Measurements from ENCODE around the gene B4GALNT3.

The B4GALNT3 gene

DNA sequence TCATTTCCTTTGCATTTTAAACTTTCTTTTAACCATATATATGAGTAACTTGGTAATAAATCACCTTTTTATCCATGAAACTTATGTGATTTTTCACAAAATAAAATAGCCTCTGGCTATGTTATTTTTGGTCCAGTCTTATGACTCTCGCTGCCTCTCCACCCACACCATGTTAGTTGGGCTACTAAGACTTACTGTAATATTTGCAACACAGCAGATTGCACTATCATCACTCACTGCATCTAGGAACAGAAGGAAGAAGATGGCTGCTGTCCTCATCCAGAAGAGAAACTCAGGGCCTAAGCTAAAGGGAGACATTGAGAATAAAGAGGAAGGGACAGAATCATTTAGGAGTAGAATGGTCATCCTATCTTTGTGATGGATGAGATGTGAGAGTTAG, 12.6 kb upstream of the B4GALNT3 start:
- Histone ChIP-seq H3K36me3 (ENCODE audit: control insufficient read depth in 4 of 4, insufficient read depth in 4 of 4, low read length in 3 of 4) (peaks cover 0 to 4% (median 0%) of the 10 kb centered on the region in 4 experiments), H3K4me3 (ENCODE audit: control insufficient read depth in 1 of 7, extremely low read depth in 1 of 7, insufficient read depth in 4 of 7, low read depth in 2 of 7, low read length in 6 of 7) (no peak overlapping the region), H3K4me1 (ENCODE audit: control extremely low read depth in 1 of 4, control insufficient read depth in 4 of 4, insufficient read depth in 4 of 4, low read length in 3 of 4) (no peaks in the 10 kb centered on the region), H3K27ac (ENCODE audit: insufficient read depth in 1 of 2, low read depth in 1 of 2, low read length in 2 of 2, poor library complexity in 1 of 2, severe bottlenecking in 2 of 2) (no peak overlapping the region), H3K27me3 (replicated peaks in 2 of 5; ENCODE audit: control insufficient read depth in 4 of 5, insufficient read depth in 5 of 5, low read length in 4 of 5) (peaks cover 0 to 12% (median 2%) of the 10 kb centered on the region in 5 experiments), H3K9me3 (ENCODE audit: control extremely low read depth in 1 of 5, control insufficient read depth in 4 of 5, insufficient read depth in 2 of 5, low read depth in 1 of 5, low read length in 4 of 5) (no peaks in the 10 kb centered on the region)
- POLR2A ChIA-PET, result no interaction called here
- DNase-seq, result no peak
- whole genome bisulfite sequencing (ENCODE audit: insufficient coverage), result 100% methylated on average over 1 of the region's 1 CpG
- CTCF ChIA-PET, result interaction anchor here (0.5 to 12.2 kb wide), 3 partner anchors 92 to 1251 kb away, joined by 3 to 132 read pairs (median 31); no protein-coding TSS in a partner anchor

DNA sequence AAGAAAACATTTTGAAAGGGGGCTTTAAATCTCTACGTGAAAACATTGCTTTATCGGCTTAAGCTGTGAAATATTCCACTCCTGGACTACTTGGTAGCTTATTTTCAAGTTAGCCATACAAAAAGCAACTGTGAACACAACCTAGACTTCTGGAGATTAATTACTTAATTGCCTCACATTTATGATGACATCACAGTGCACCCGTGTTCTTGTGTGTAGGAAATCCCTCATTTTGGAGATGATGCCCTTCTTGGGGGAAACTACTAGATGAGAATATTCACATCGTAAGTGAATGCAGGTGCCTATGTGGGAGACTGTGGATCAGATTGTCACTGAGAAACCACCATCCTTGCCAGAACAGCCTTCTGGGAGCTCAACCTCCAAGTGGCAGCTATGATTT, 10.5 kb upstream of the B4GALNT3 start:
- Histone ChIP-seq H3K36me3 (ENCODE audit: control insufficient read depth in 4 of 4, insufficient read depth in 4 of 4, low read length in 3 of 4) (no peaks in the 10 kb centered on the region), H3K4me3 (ENCODE audit: control insufficient read depth in 1 of 7, extremely low read depth in 1 of 7, insufficient read depth in 4 of 7, low read depth in 2 of 7, low read length in 6 of 7) (no peak overlapping the region), H3K27me3 (replicated peaks in 2 of 5; ENCODE audit: control insufficient read depth in 4 of 5, insufficient read depth in 5 of 5, low read length in 4 of 5) (peaks cover 0 to 24% (median 2%) of the 10 kb centered on the region in 5 experiments), H3K4me1 (ENCODE audit: control extremely low read depth in 1 of 4, control insufficient read depth in 4 of 4, insufficient read depth in 4 of 4, low read length in 3 of 4) (no peaks in the 10 kb centered on the region), H3K27ac (ENCODE audit: insufficient read depth in 1 of 2, low read depth in 1 of 2, low read length in 2 of 2, poor library complexity in 1 of 2, severe bottlenecking in 2 of 2) (no peak overlapping the region), H3K9me3 (ENCODE audit: control extremely low read depth in 1 of 5, control insufficient read depth in 4 of 5, insufficient read depth in 2 of 5, low read depth in 1 of 5, low read length in 4 of 5) (peaks cover 0 to 4% (median 0%) of the 10 kb centered on the region in 5 experiments)
- CTCF ChIA-PET, result interaction anchor here (1.1 to 12.2 kb wide), 6 partner anchors 9 to 103 kb away, joined by 3 to 132 read pairs (median 4); no protein-coding TSS in a partner anchor
- WGBS (ENCODE audit: insufficient coverage), result 95% methylated on average over 2 of the region's 4 CpGs
- POLR2A ChIA-PET, result interaction anchor here (0.8 kb wide), 1 partner anchor 1572 kb away, joined by 4 read pairs; no protein-coding TSS in a partner anchor
- no peak for DNase-seq

DNA sequence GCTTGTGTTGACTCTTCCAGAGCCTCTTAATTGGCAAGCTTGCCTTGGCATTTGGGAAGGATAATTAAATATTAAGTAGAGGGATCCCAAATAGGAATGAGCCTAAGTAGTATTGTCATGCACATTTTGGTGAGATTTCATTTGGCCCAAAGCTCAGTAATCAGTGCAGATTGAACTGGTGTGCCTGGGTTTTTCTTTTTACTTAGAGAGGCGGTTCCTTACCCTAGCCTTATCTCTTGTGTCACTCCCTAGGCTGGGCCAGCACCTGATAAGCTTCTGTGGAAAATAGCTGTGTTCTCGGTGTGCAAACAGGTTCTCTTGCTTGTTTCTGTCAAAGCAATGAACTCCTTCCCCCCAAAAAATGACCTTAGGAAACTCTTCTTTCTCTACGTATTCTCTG, 9.3 kb upstream of the B4GALNT3 start:
- WGBS (ENCODE audit: insufficient coverage), result 60% methylated on average over 1 of the region's 3 CpGs
- POLR2A ChIA-PET, result interaction anchor here (0.6 kb wide), 1 partner anchor 335 kb away, joined by 3 read pairs; no protein-coding TSS in a partner anchor
- Histone ChIP-seq H3K36me3 (ENCODE audit: control insufficient read depth in 4 of 4, insufficient read depth in 4 of 4, low read length in 3 of 4) (no peaks in the 10 kb centered on the region), H3K4me1 (ENCODE audit: control extremely low read depth in 1 of 4, control insufficient read depth in 4 of 4, insufficient read depth in 4 of 4, low read length in 3 of 4) (no peaks in the 10 kb centered on the region), H3K27me3 (replicated peaks in 2 of 5; ENCODE audit: control insufficient read depth in 4 of 5, insufficient read depth in 5 of 5, low read length in 4 of 5) (peaks cover 0 to 24% (median 2%) of the 10 kb centered on the region in 5 experiments), H3K4me3 (ENCODE audit: control insufficient read depth in 1 of 7, extremely low read depth in 1 of 7, insufficient read depth in 4 of 7, low read depth in 2 of 7, low read length in 6 of 7) (no peak overlapping the region), H3K9me3 (ENCODE audit: control extremely low read depth in 1 of 5, control insufficient read depth in 4 of 5, insufficient read depth in 2 of 5, low read depth in 1 of 5, low read length in 4 of 5) (peaks cover 0 to 4% (median 0%) of the 10 kb centered on the region in 5 experiments), H3K27ac (ENCODE audit: insufficient read depth in 1 of 2, low read depth in 1 of 2, low read length in 2 of 2, poor library complexity in 1 of 2, severe bottlenecking in 2 of 2) (no peak overlapping the region)
- DNase-seq, result no peak
- CTCF ChIA-PET, result interaction anchor here (0.5 to 12.2 kb wide), 6 partner anchors 11 to 97 kb away, joined by 3 to 132 read pairs (median 5); no protein-coding TSS in a partner anchor

DNA sequence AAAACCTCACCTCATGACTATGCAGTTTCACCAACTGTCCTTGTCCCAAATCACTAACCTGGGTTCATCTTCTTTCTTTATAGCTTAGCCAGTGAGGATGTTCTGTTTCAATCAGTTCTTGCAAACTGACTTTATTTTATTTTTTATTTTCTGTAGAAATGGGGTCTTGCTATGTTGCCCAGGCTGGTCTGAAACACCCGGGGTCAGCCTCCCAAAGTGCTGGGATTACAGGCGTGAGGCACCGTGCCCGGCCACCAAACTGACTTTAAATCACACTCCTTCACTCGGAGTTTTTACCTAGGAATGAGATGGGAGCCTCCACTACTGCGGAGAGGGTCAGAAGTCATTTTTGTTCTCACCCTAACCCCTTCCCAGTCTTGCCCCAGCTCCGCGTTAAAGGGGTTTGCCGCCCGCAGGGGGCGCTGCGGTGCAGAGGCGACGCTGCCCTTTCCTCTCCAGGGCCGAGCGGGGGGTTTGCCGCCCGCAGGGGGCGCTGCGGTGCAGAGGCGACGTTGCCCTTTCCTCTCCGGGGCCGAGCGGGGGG, 7.0 kb upstream of the B4GALNT3 start:
- no peak overlapping the region for H3K4me3 ChIP-seq (ENCODE audit: control insufficient read depth in 1 of 7, extremely low read depth in 1 of 7, insufficient read depth in 4 of 7, low read depth in 2 of 7, low read length in 6 of 7)
- peaks cover 0 to 4% (median 0%) of the 10 kb centered on the region in 5 experiments for H3K9me3 ChIP-seq (ENCODE audit: control extremely low read depth in 1 of 5, control insufficient read depth in 4 of 5, insufficient read depth in 2 of 5, low read depth in 1 of 5, low read length in 4 of 5)
- H3K27ac ChIP-seq (ENCODE audit: insufficient read depth in 1 of 2, low read depth in 1 of 2, low read length in 2 of 2, poor library complexity in 1 of 2, severe bottlenecking in 2 of 2), result no peak overlapping the region
- DNase-seq, result no peak
- ChIA-PET CTCF (interaction anchor here (0.6 to 12.2 kb wide), 10 partner anchors 10 to 106 kb away, joined by 3 to 132 read pairs (median 6); no protein-coding TSS in a partner anchor), POLR2A (no interaction called here)
- WGBS (ENCODE audit: insufficient coverage), result 93% methylated on average over 6 of the region's 25 CpGs
- peaks cover 0 to 45% (median 14%) of the 10 kb centered on the region in 5 experiments for H3K27me3 ChIP-seq (replicated peaks in 2 of 5; ENCODE audit: control insufficient read depth in 4 of 5, insufficient read depth in 5 of 5, low read length in 4 of 5)
- H3K36me3 ChIP-seq (ENCODE audit: control insufficient read depth in 4 of 4, insufficient read depth in 4 of 4, low read length in 3 of 4), result no peaks in the 10 kb centered on the region
- no peaks in the 10 kb centered on the region for H3K4me1 ChIP-seq (ENCODE audit: control extremely low read depth in 1 of 4, control insufficient read depth in 4 of 4, insufficient read depth in 4 of 4, low read length in 3 of 4)

DNA sequence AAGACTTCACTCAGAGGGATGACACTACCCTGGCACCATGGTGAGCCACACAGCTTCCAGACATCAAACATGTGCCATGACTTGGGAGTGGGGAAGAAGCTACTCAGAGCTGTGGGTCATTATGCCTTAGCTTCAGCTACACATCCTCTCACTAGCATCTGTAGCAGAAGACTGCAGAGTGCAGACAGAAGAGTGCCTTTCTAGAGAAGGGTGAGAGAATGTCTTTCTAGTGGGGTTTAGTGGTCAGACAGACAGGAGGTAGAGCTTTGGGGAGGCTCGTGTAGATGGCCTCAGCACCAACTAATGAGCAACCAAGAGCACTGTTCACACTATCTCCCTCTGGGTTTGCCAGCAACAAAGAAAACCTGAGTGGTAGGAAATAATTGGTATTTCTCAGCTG, 4.9 kb upstream of the B4GALNT3 start:
- no peak for DNase-seq
- Histone ChIP-seq H3K27me3 (replicated peaks in 2 of 5; ENCODE audit: control insufficient read depth in 4 of 5, insufficient read depth in 5 of 5, low read length in 4 of 5) (peaks cover 0 to 64% (median 31%) of the 10 kb centered on the region in 5 experiments), H3K27ac (ENCODE audit: insufficient read depth in 1 of 2, low read depth in 1 of 2, low read length in 2 of 2, poor library complexity in 1 of 2, severe bottlenecking in 2 of 2) (no peak overlapping the region), H3K4me1 (ENCODE audit: control extremely low read depth in 1 of 4, control insufficient read depth in 4 of 4, insufficient read depth in 4 of 4, low read length in 3 of 4) (peaks cover 0 to 7% (median 6%) of the 10 kb centered on the region in 4 experiments), H3K9me3 (ENCODE audit: control extremely low read depth in 1 of 5, control insufficient read depth in 4 of 5, insufficient read depth in 2 of 5, low read depth in 1 of 5, low read length in 4 of 5) (peaks cover 0 to 4% (median 0%) of the 10 kb centered on the region in 5 experiments), H3K36me3 (ENCODE audit: control insufficient read depth in 4 of 4, insufficient read depth in 4 of 4, low read length in 3 of 4) (no peaks in the 10 kb centered on the region), H3K4me3 (ENCODE audit: control insufficient read depth in 1 of 7, extremely low read depth in 1 of 7, insufficient read depth in 4 of 7, low read depth in 2 of 7, low read length in 6 of 7) (no peak overlapping the region)
- ChIA-PET POLR2A (interaction anchor here (0.8 kb wide), 1 partner anchor 56 kb away, joined by 3 read pairs; no protein-coding TSS in a partner anchor), CTCF (interaction anchor here (0.9 to 12.2 kb wide), 10 partner anchors 8 to 104 kb away, joined by 3 to 132 read pairs (median 6); no protein-coding TSS in a partner anchor)
- no CpG with 5 or more reads among the region's 1 CpG for WGBS (ENCODE audit: insufficient coverage)

DNA sequence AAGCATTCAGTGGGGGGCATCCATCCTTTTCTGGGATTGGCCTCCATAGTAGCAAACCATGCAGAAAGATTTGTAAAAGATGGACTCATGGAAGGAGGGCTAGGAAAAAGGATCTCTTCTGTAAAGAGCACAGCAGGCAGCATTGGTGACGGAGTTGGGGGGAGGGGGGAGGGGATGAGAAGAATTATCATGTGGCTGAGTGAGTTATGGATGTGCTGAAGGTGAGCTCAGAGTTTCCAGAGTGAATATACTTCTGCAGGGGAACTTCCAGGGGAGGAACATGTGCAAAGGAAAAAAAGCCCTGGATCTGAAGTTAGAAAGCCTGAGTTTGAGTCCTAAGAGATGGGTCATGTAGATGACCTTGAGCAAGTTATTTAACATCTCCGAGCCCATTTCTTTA, 3.9 kb upstream of the B4GALNT3 start:
- WGBS (ENCODE audit: insufficient coverage), result 90% methylated on average over 2 of the region's 2 CpGs
- Histone ChIP-seq H3K27me3 (replicated peaks in 2 of 5; ENCODE audit: control insufficient read depth in 4 of 5, insufficient read depth in 5 of 5, low read length in 4 of 5) (peaks cover 0 to 67% (median 31%) of the 10 kb centered on the region in 5 experiments), H3K4me3 (ENCODE audit: control insufficient read depth in 1 of 7, extremely low read depth in 1 of 7, insufficient read depth in 4 of 7, low read depth in 2 of 7, low read length in 6 of 7) (no peak overlapping the region), H3K4me1 (ENCODE audit: control extremely low read depth in 1 of 4, control insufficient read depth in 4 of 4, insufficient read depth in 4 of 4, low read length in 3 of 4) (peaks cover 0 to 13% (median 12%) of the 10 kb centered on the region in 4 experiments), H3K27ac (ENCODE audit: insufficient read depth in 1 of 2, low read depth in 1 of 2, low read length in 2 of 2, poor library complexity in 1 of 2, severe bottlenecking in 2 of 2) (no peak overlapping the region), H3K9me3 (ENCODE audit: control extremely low read depth in 1 of 5, control insufficient read depth in 4 of 5, insufficient read depth in 2 of 5, low read depth in 1 of 5, low read length in 4 of 5) (peaks cover 0 to 4% (median 0%) of the 10 kb centered on the region in 5 experiments), H3K36me3 (ENCODE audit: control insufficient read depth in 4 of 4, insufficient read depth in 4 of 4, low read length in 3 of 4) (no peaks in the 10 kb centered on the region)
- ChIA-PET CTCF (interaction anchor here (0.9 to 12.2 kb wide), 9 partner anchors 13 to 103 kb away, joined by 3 to 132 read pairs (median 4); no protein-coding TSS in a partner anchor), POLR2A (no interaction called here)
- no peak for DNase-seq

DNA sequence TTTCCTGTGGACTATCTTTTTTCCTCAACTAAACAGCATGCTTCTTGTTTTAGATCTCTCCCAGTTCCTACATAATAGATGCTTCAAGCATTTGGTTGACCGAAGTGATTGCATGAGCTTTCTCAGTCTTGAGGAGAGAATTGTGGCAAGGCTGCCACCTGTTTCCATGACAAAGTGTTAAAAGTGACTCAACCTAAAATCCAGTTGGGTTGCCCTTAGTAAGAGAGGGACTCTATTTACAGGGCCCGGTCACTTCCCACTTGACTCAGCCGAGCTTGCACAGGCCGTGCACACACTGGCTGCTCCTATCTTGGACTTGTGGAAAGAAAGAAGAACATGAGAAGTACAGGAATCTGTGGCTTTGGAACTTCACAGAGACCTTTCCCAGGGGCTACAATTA, 2.1 kb upstream of the B4GALNT3 start:
- no peak for DNase-seq
- Histone ChIP-seq H3K36me3 (ENCODE audit: control insufficient read depth in 4 of 4, insufficient read depth in 4 of 4, low read length in 3 of 4) (no peaks in the 10 kb centered on the region), H3K27me3 (replicated peaks in 2 of 5; ENCODE audit: control insufficient read depth in 4 of 5, insufficient read depth in 5 of 5, low read length in 4 of 5) (peaks cover 3 to 74% (median 37%) of the 10 kb centered on the region in 5 experiments), H3K4me3 (ENCODE audit: control insufficient read depth in 1 of 7, extremely low read depth in 1 of 7, insufficient read depth in 4 of 7, low read depth in 2 of 7, low read length in 6 of 7) (no peak overlapping the region), H3K4me1 (ENCODE audit: control extremely low read depth in 1 of 4, control insufficient read depth in 4 of 4, insufficient read depth in 4 of 4, low read length in 3 of 4) (peaks cover 0 to 14% (median 13%) of the 10 kb centered on the region in 4 experiments), H3K27ac (ENCODE audit: insufficient read depth in 1 of 2, low read depth in 1 of 2, low read length in 2 of 2, poor library complexity in 1 of 2, severe bottlenecking in 2 of 2) (no peak overlapping the region), H3K9me3 (ENCODE audit: control extremely low read depth in 1 of 5, control insufficient read depth in 4 of 5, insufficient read depth in 2 of 5, low read depth in 1 of 5, low read length in 4 of 5) (peaks cover 0 to 3% (median 0%) of the 10 kb centered on the region in 5 experiments)
- WGBS (ENCODE audit: insufficient coverage), result 90% methylated on average over 4 of the region's 4 CpGs
- POLR2A ChIA-PET, result no interaction called here
- CTCF ChIA-PET, result interaction anchor here (1.4 to 12.2 kb wide), 4 partner anchors 8 to 90 kb away, joined by 4 to 132 read pairs (median 42); no protein-coding TSS in a partner anchor
